Smooth muscle cell (in vitro differentiated cells): ENCODE measurements around the gene ERI3. TPM values are rescaled to one million over a fixed set of nuclear protein-coding genes. Genes with fewer than 3 reads are reported as not detected.

ENCODE experiments used
- DNase-seq: peaks from one replicate; lab custom pipeline; 2025; ENCODE audit not compliant: unreplicated experiment; lab: John Stamatoyannopoulos, UW
- H2AFZ ChIP-seq: fragments of 200-600 bp; sonication (generic); 2 replicates; pipeline ENCODE4 v1.6.0; 2016; ENCODE audit warnings: antibody characterized with exemption, low read depth, mild to moderate bottlenecking
- H3F3A ChIP-seq: fragments of 200-600 bp; sonication (generic); 2 replicates; pipeline ENCODE4 v1.6.0; 2017; ENCODE audit warnings: antibody characterized with exemption, low read depth
- H3K27ac ChIP-seq: fragments of 200-600 bp; sonication (generic); 2 replicates; pipeline ENCODE4 v1.5.1; 2016; ENCODE audit warnings: low read depth, mild to moderate bottlenecking
- H3K27me3 ChIP-seq: fragments of 200-600 bp; sonication (generic); 2 replicates; pipeline ENCODE4 v1.6.1; 2016; ENCODE audit warnings: low read depth, mild to moderate bottlenecking
- H3K36me3 ChIP-seq: fragments of 200-600 bp; sonication (generic); 2 replicates; pipeline ENCODE4 v1.5.1; 2016; ENCODE audit warnings: low read depth
- H3K4me1 ChIP-seq: fragments of 200-600 bp; sonication (generic); 2 replicates; pipeline ENCODE4 v1.5.1; 2016; ENCODE audit warnings: low read depth
- H3K4me2 ChIP-seq: fragments of 200-600 bp; sonication (generic); 2 replicates; pipeline ENCODE4 v1.6.0; 2016; ENCODE audit warnings: mild to moderate bottlenecking
- H3K4me3 ChIP-seq: fragments of 200-600 bp; sonication (generic); 2 replicates; pipeline ENCODE4 v1.5.1; 2016; ENCODE audit warnings: mild to moderate bottlenecking
- H3K79me2 ChIP-seq: fragments of 200-600 bp; sonication (generic); 2 replicates; pipeline ENCODE4 v1.6.0; 2016; ENCODE audit warnings: low read depth, mild to moderate bottlenecking
- H3K9ac ChIP-seq: fragments of 200-600 bp; sonication (generic); 2 replicates; pipeline ENCODE4 v1.6.0; 2016; ENCODE audit warnings: low read depth
- H3K9me3 ChIP-seq: fragments of 200-600 bp; sonication (generic); replicated peaks from 2 replicates; pipeline ENCODE4 v1.5.1; 2016; ENCODE audit warnings: low read depth
- H4K20me1 ChIP-seq: fragments of 200-600 bp; sonication (generic); 2 replicates; pipeline ENCODE4 v1.6.0; 2016; ENCODE audit warnings: low read depth
- CTCF ChIP-seq: fragments of 200-600 bp; sonication (generic); IDR thresholded peaks from 2 replicates; pipeline ENCODE4 v1.5.1; 2017; ENCODE audit warnings: borderline replicate concordance, mild to moderate bottlenecking, antibody characterized with exemption; ENCODE audit not compliant: insufficient read depth, poor library complexity, severe bottlenecking
- WGBS: methylation state at CpG from one replicate; pipeline ENCODE4 v1.1.7; 2016; ENCODE audit warnings: low lambda C conversion rate; 5-methylcytosine and 5-hydroxymethylcytosine counted together
- polyA plus RNA-seq: library from polyadenylated mRNA; unstranded; fragments of >200 nt; fragmentation: Nextera tagmentation; extraction: Ambion mirVana; gene quantifications from 2 replicates; pipeline ENCODE4 v1.2.1, GENCODE V29; 2016
- total RNA-seq: library from RNA; depleted of rRNA; stranded (reverse); fragments of >200 nt; gene quantifications from 2 replicates; pipeline ENCODE4 v1.2.3, GENCODE V29; 2014

ERI3 gene
- total and polyA plus RNA-seq, 2 experiments from 2014 or later, result 91.2 to 112 TPM

- H3K79me2 ChIP-seq, result no peaks in the 10 kb centered on the region
- no peak overlapping the region for H3K4me2 ChIP-seq
- H3K9ac ChIP-seq, result no peak overlapping the region
- TF ChIP-seq CTCF, result no peak
- DNase-seq, result no peak
- H3F3A ChIP-seq, result no peaks in the 10 kb centered on the region
- H3K27me3 ChIP-seq, result no peaks in the 10 kb centered on the region
- H3K27ac ChIP-seq, result no peak overlapping the region
- H3K4me1 ChIP-seq, result peaks cover 7% of the 10 kb centered on the region
- peaks cover 78% of the 10 kb centered on the region for H4K20me1 ChIP-seq
- H3K9me3 ChIP-seq, result no peaks in the 10 kb centered on the region
- no peak overlapping the region for H3K4me3 ChIP-seq
- H2AFZ ChIP-seq, result no peak overlapping the region
- no peaks in the 10 kb centered on the region for H3K36me3 ChIP-seq
- WGBS, result 72% methylated on average over 6 of the region's 6 CpGs
Observed at GRCh38 chr1:44266400-44267344, 88.4 kb downstream of the ERI3 start.

DNA sequence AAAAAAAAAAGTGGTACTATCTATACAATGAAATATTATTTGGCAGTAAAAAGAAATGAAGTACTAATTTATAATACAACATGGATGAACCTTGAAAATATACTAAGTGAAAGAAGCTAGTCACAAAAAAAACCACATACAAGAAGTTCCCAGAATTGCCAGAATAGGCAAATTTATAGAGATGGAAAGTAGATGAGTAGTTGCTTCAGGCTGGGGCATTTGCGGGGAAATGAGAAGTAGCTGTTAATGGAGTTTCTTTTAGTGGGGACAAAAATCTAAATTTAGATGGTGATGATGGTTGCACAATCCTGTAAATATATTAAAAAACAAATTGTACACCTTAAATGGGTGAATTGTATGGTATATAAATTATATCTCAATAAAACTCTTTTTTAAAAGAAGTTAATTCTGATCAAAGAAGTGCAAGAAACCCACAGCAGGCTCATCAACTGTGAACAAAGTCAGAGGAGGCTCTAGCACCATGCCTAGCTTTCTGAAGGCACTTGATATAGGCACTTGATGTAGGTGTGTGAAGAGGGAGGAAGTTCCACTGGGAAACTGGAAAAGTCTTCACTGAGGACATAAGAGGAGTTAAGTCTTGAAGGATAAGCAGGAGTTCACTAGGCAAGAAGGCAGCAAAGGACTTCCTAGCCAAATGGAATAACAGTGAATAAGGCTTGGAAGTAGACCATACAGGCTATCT, 89.2 kb downstream of the ERI3 start:
- H3K9me3 ChIP-seq, result no peaks in the 10 kb centered on the region
- WGBS, result 85% methylated on average over 1 of the region's 1 CpG
- no peak overlapping the region for H3K4me3 ChIP-seq
- H3K4me2 ChIP-seq, result no peak overlapping the region
- no peak overlapping the region for H3K27ac ChIP-seq
- no peak overlapping the region for H2AFZ ChIP-seq
- H3F3A ChIP-seq, result no peaks in the 10 kb centered on the region
- H3K4me1 ChIP-seq, result peaks cover 14% of the 10 kb centered on the region
- peaks cover 71% of the 10 kb centered on the region for H4K20me1 ChIP-seq
- no peaks in the 10 kb centered on the region for H3K27me3 ChIP-seq
- H3K9ac ChIP-seq, result no peak overlapping the region
- no peaks in the 10 kb centered on the region for H3K36me3 ChIP-seq
- no peaks in the 10 kb centered on the region for H3K79me2 ChIP-seq
- TF ChIP-seq CTCF, result no peak
- DNase-seq, result no peak

DNA sequence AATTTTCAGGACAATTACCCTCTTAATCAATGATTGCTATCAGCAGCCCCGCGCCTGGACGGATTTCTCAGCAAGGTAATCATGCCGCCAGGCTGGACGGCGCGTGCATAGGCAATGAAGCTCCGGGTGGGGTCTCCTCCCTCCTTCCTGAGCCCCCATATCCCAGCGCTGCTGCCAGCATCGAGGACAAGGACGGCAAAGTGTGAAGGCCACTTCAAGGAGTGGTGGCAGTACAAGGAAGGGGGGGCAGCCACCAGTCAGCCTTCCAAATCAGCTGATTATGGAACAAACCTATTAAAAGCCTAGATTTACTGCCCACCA, 90.6 kb downstream of the ERI3 start:
- H3K79me2 ChIP-seq, result no peaks in the 10 kb centered on the region
- no peaks in the 10 kb centered on the region for H3F3A ChIP-seq
- H4K20me1 ChIP-seq, result peaks cover 63% of the 10 kb centered on the region
- H3K9me3 ChIP-seq, result no peaks in the 10 kb centered on the region
- H3K36me3 ChIP-seq, result no peaks in the 10 kb centered on the region
- no peak for DNase-seq
- H3K27me3 ChIP-seq, result no peaks in the 10 kb centered on the region
- H3K4me2 ChIP-seq, result no peak overlapping the region
- no peak overlapping the region for H2AFZ ChIP-seq
- H3K4me1 ChIP-seq, result peaks cover 14% of the 10 kb centered on the region
- H3K4me3 ChIP-seq, result no peak overlapping the region
- TF ChIP-seq CTCF, result no peak
- H3K27ac ChIP-seq, result no peak overlapping the region
- WGBS, result 98% methylated on average over 11 of the region's 11 CpGs
- H3K9ac ChIP-seq, result no peak overlapping the region
